HFFc6 (cell line): ENCODE measurements around the gene FAM83D. TPM values are rescaled to one million over a fixed set of nuclear protein-coding genes. Genes with fewer than 3 reads are reported as not detected.

Source experiments
- DNase-seq: peaks from one replicate; pipeline ENCODE4 v3.0.0-alpha.2; 2018
- H3K27ac Mint-ChIP-seq: 2 replicates; pipeline ENCODE4 v1.8.0; 2020; ENCODE audit warnings: mild to moderate bottlenecking, mixed read lengths
- H3K27me3 Mint-ChIP-seq: 2 replicates; pipeline ENCODE4 v1.8.0; 2021; ENCODE audit warnings: mild to moderate bottlenecking, moderate library complexity, mixed read lengths; ENCODE audit not compliant: insufficient read depth
- H3K36me3 Mint-ChIP-seq: 2 replicates; pipeline ENCODE4 v1.8.0; 2021; ENCODE audit warnings: low read depth, mixed read lengths
- H3K4me1 Mint-ChIP-seq: 2 replicates; pipeline ENCODE4 v1.8.0; 2020; ENCODE audit warnings: low read depth, mixed read lengths
- H3K4me3 Mint-ChIP-seq: 2 replicates; pipeline ENCODE4 v1.8.0; 2020; ENCODE audit warnings: mild to moderate bottlenecking, moderate library complexity, mixed read lengths
- H3K9me3 Mint-ChIP-seq: 2 replicates; pipeline ENCODE4 v1.8.0; 2020; ENCODE audit warnings: mild to moderate bottlenecking, mixed read lengths
- total RNA-seq, 6 experiments: library from RNA; stranded (reverse); fragmentation: NEBNext Ultra II Directional; extraction: Animal tissue kit (Norgen Biotek cat#: 25700); gene quantifications; 2 replicates in 1 of 6; 3 replicates in 5 of 6; pipeline ENCODE4 v1.2.3, GENCODE V29; 2021
- TF ChIP-seq, protein P1 (sequence below): fragments of 200-600 bp; sonication (generic); IDR thresholded peaks from 2 replicates; pipeline ENCODE4 v1.5.0; 2021; ENCODE audit warnings: antibody characterized with exemption, mild to moderate bottlenecking

Gene FAM83D
- total RNA-seq, 6 experiments from 2014 or later: 14.2 to 31.5 (median 29.2) TPM

DNA sequence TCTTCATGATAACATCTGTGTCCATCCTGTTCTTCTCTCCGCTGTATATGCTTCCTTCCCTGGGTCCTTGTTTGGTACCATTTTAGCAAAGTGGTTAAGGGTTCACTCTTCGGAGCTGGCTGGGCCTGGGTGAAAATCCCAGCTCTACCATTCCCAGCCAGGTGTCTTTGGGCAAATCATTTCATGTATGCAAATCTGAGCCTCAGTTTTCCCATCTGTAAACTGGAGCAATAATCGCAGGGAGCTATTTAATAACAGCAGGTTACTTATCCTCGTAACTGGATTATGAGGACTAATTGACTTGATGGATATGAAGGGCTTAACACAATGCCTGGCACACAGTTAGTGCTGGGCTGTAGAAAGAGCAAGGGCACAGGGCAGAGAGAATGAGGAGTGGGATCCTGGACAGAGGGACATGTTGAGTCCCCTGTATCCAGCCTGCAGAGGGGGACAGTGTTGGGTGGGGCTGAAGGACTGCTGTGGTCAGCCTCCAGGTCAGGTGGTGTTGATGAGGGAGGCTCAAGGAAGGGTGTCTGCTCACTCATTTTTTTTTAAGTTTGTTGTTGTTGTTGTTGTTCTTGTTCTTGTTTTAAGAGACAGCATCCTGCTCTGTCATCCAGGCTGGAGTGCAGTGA lies 44.3 kb upstream of the FAM83D start:
- Mint-ChIP-seq H3K4me1 (peaks cover 7% of the 10 kb centered on the region), H3K27ac (no peak overlapping the region)

DNA sequence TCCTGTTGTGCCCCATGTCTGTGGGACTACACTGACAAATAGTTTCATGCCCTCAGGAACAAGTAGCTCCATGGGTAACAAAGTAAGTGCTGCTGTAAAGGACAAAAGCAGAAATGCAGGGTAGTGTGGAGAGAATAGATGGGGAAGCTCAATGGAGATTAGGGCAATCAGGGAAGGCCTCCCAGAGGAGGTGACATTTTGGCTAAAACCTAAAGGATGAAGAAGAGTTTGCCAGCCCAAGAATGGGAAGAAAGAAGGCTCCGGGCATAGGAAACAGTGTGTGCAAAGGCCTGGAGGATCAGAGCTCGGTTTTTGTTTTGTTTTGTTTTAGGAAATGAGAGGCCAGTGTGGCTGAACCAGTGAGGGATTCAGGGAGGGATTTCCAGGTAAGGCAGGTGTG lies 43.6 kb upstream of the FAM83D start:
- Mint-ChIP-seq H3K9me3 (no peaks in the 10 kb centered on the region), H3K4me3 (no peak overlapping the region), H3K4me1 (peaks cover 7% of the 10 kb centered on the region), H3K27ac (no peak overlapping the region), H3K27me3 (peaks cover 25% of the 10 kb centered on the region), H3K36me3 (no peaks in the 10 kb centered on the region)
- no peak for DNase-seq
- TF ChIP-seq, protein P1, sequence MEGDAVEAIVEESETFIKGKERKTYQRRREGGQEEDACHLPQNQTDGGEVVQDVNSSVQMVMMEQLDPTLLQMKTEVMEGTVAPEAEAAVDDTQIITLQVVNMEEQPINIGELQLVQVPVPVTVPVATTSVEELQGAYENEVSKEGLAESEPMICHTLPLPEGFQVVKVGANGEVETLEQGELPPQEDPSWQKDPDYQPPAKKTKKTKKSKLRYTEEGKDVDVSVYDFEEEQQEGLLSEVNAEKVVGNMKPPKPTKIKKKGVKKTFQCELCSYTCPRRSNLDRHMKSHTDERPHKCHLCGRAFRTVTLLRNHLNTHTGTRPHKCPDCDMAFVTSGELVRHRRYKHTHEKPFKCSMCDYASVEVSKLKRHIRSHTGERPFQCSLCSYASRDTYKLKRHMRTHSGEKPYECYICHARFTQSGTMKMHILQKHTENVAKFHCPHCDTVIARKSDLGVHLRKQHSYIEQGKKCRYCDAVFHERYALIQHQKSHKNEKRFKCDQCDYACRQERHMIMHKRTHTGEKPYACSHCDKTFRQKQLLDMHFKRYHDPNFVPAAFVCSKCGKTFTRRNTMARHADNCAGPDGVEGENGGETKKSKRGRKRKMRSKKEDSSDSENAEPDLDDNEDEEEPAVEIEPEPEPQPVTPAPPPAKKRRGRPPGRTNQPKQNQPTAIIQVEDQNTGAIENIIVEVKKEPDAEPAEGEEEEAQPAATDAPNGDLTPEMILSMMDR: no peak

More for the DNA sequence above, 44.3 kb upstream of the FAM83D start:
- DNase-seq: no peak
- Mint-ChIP-seq H3K27me3 (peaks cover 27% of the 10 kb centered on the region), H3K36me3 (no peaks in the 10 kb centered on the region), H3K4me3 (no peak overlapping the region), H3K9me3 (no peaks in the 10 kb centered on the region)
- TF ChIP-seq, protein P1: no peak

DNA sequence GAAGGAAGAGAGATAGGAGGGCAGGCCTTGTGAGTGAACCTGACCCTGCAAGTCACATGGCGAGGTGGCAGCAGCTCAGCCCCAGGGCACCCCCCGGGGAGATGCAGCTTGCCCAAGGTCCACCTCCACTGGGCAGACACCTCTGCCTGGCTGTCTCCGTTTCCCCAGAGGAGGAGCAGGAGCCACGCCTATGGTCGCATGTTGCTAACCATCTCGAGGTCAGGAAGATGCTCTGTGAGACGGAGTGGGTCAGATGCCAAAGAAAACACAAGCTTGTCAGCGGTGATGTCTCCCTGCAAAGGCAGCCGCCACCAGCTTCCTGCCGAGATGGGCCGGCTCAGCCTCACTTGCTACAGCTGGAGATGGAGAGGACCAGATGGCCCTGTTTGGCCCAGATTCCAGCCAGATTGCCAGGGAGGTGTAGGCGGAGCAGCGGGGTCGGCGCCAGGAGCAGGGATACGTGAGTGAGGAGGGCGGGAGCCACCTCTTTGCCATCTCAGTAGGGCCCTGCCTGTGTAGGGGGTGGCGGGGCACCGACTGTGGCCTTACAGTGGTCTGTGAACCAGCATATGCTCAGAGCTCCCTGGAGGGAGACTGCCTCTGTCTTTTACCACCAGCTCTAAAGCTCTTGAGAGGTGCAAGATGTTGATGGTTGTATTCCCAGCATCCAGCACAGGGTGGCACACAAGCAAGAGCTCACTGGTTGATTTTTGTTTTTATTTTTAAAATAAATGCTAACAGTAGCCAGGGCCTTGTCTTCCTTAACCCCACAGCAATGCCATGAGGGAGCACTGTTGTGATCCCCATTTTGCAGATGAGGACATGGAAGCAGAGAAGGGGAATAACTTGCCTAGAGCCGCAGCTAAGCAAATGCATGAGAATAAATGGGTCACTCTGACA lies 42.9 kb upstream of the FAM83D start:
- TF ChIP-seq, protein P1: no peak; the same call in 1 of the 2 replicates
- H3K9me3 Mint-ChIP-seq: no peaks in the 10 kb centered on the region
- no peaks in the 10 kb centered on the region for H3K36me3 Mint-ChIP-seq
- peak; percentile 11 for DNase-seq
- H3K4me1 Mint-ChIP-seq: peaks cover 7% of the 10 kb centered on the region
- no peak overlapping the region for H3K4me3 Mint-ChIP-seq
- no peak overlapping the region for H3K27ac Mint-ChIP-seq
- peaks cover 21% of the 10 kb centered on the region for H3K27me3 Mint-ChIP-seq

DNA sequence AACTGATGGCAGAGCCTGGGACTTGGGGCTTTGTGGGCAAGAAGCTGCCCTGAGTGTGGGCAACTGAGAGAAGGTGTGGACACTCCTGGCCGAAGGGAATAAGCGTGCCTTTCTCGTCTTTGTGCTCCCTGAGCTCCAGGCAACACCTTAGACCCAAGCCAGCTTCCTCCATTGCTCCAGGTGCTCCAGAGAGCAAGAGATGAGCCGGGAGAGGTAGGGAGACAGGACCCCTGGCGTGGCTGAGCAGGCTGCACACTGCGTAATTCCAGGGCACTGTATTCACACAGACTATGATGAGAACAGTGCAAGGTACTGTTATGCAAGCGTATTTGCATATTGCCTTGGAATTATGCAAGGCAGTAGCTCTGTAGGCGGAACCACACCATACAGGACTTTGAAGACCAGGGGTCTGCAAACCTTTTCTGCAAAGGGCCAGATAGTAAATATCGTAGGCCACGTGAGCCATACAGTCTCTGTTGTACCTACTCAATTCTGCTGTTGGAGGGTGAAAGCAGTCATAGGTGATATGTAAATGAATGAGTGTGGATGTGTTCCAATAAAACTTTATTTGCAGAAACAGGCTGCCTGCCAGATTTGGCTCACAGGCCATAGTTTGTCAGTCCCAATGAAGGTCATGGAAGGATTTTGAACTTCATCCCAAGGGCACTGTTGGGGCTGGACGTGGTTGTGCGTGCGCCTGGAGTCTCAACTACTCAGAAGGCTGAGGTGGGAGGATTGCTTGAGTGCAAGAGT lies 42.1 kb upstream of the FAM83D start:
- no peak overlapping the region for H3K4me3 Mint-ChIP-seq
- peaks cover 17% of the 10 kb centered on the region for H3K27me3 Mint-ChIP-seq
- no peaks in the 10 kb centered on the region for H3K9me3 Mint-ChIP-seq
- no peak for DNase-seq
- TF ChIP-seq, protein P1: no peak
- no peaks in the 10 kb centered on the region for H3K36me3 Mint-ChIP-seq
- H3K27ac Mint-ChIP-seq: no peak overlapping the region
- H3K4me1 Mint-ChIP-seq: peaks cover 7% of the 10 kb centered on the region

DNA sequence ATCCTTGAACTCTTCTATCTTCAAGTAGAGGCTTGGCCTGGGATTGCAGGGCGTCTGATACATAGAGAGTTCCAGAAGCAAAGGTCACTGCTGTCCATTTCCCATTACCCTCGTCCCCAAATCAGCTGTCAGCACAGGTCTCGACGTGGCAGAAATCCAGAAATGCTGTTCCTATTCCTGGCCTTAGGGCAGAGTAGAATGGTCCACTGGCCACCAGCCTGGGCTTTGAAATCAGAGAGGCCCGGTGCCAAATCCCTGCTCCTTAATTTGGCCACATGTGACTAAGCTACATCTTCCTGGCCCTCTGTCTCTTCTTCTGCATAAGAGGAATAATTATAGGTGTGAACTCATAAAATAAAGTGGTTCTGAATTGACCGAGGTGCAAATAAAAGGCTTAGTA lies 40.9 kb upstream of the FAM83D start:
- Mint-ChIP-seq H3K4me1 (peaks cover 7% of the 10 kb centered on the region), H3K9me3 (no peaks in the 10 kb centered on the region), H3K27ac (no peak overlapping the region), H3K27me3 (peaks cover 17% of the 10 kb centered on the region), H3K36me3 (no peaks in the 10 kb centered on the region), H3K4me3 (no peak overlapping the region)
- TF ChIP-seq, protein P1: no peak
- no peak for DNase-seq
